Measurements from ENCODE around the gene HINT1. TPM values are rescaled to one million over a fixed set of nuclear protein-coding genes. Genes with fewer than 3 reads are reported as not detected.
A peak's percentile ranks its signal among the peaks of the same experiment; 100 is the strongest.
"Not testable (repeated sequence)": the region's sequence is repeated elsewhere in the genome, so short reads cannot be mapped to it uniquely, and the experiment has no call there.

HINT1 gene
- total RNA-seq, 1 donor from 2014 or later: 121 TPM

DNA sequence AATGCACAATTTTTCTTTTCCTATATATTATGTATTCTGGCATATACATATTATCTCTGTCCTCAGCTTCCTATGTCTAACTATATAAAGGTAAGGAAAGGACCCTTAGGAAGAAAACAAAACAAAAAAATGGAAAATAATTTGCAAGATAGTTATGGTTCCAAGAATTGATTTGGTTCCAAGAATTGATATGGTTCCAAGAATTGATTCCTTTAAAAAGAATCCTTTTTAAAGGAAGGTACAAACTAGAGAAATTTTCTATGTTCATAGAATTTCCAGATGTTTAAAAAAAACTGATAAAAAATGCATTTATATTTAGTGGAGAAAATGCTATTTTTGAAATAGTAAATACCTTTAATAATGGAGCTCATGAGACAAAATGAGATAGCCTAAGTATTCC is 17.8 kb upstream of the HINT1 start:
- ATAC-seq (no peak), DNase-seq (ENCODE audit: low spot score) (no peak)
- intact Hi-C loops (cut with DNase I): no loop called here

GRCh38 chr5:131180407-131180806 is 15.4 kb upstream of the HINT1 start:
- DNase-seq (ENCODE audit: low spot score) (no peak), ATAC-seq (no peak)
- intact Hi-C loops (cut with DNase I): no loop called here

DNA sequence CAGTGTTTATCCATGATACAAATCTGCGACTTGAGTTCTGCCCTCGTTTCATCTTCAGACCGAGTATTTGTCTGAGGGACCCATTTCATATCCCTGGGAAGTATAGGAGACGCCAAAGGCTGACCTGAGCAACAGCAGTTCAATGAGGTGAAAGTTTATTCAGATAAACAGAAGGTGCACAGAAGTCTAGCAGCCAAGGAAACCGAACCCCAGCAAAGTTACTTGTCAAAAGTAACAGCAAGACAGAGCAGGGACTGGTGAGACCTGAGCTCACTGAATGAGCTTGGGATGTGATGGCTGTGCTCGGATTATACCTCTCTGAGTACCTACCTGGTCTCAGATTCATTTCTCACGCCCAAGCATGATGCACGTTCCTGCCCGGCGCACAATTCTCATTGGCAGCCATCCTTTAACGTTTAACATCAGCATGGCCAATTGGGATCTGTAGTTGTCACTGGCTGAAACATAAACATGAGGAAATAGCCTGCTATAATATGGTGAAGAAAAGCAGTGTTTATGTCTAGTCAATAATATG is 6.3 kb upstream of the HINT1 start:
- intact Hi-C loops (cut with DNase I): no loop called here

DNA sequence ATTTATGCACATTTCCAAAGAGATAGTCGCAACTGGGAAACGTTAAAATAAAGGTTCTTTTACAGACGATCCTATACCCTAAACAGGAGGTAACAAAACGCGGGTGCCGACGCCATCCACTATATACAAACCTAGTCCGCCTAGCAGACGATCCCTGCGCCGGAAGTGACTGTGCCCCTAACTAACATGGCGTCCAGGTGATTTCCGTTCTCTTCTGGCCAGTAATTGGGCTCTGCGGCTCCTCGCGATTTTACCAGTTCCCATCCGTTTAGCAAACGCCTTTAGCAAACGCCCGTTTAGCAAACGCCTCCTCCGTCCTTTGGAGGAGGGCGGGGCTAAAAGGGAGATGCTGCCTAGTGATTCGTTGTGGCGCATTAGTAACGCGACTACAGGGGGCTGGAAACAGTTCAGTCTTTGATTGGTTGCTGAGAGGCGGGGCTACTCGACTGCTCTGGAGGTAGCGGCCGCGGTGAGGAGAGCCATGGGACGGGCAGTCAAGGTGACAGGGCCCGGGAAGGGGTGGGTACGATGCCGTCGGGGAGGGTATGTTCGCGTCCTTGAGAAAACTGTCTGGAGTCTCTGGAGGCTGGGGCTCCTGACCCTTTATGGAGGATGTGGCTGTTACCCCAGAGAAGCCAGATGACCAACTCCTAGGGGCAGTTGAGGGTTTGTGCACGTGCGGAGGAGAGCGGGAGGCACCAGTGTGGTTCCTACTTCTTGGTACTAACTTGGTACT is 5.7 kb upstream of the HINT1 start, which contains the start of gene LYRM7:
Gene LYRM7, plus strand, starts transcription at position 405 of the 736 bp plus-strand sequence. Its CDS starts 77 bp downstream, at position 482.
- DNase-seq (ENCODE audit: low spot score): peak; percentile 95
- ATAC-seq: peak; percentile 100
- intact Hi-C loops (cut with DNase I): no loop called here

More for the DNA sequence above, 6.3 kb upstream of the HINT1 start:
- no peak for DNase-seq (ENCODE audit: low spot score)
- no peak for ATAC-seq

GRCh38 chr5:131169810-131170539 is 4.9 kb upstream of the HINT1 start:
- ATAC-seq: no peak
- intact Hi-C loops (cut with DNase I): no loop called here
- no peak for DNase-seq (ENCODE audit: low spot score)

DNA sequence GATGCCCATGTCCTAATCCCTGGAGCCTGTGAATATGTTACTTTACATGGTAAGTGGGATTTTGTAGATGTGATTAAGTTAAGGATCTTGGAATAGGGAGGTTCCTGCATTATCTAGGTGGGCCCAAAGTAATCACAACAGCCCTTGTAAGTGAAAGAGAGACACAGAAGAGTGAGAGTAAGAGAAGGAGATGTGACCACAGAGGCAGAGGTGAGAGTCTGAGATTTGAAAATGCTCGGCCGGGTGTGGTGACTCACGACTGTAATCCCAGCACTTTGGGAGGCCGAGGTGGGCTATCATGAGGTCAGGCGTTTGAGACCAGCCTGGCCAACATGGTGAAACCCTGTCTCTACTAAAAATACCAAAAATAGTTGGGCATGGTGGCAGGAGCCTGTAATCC is 2.6 kb upstream of the HINT1 start:
- DNase-seq (ENCODE audit: low spot score) (no peak), ATAC-seq (no peak)
- intact Hi-C loops (cut with DNase I): no loop called here

GRCh38 chr5:131164191-131165118 is 601 bp downstream of the HINT1 start:
- ATAC-seq: peak; percentile 67

DNA sequence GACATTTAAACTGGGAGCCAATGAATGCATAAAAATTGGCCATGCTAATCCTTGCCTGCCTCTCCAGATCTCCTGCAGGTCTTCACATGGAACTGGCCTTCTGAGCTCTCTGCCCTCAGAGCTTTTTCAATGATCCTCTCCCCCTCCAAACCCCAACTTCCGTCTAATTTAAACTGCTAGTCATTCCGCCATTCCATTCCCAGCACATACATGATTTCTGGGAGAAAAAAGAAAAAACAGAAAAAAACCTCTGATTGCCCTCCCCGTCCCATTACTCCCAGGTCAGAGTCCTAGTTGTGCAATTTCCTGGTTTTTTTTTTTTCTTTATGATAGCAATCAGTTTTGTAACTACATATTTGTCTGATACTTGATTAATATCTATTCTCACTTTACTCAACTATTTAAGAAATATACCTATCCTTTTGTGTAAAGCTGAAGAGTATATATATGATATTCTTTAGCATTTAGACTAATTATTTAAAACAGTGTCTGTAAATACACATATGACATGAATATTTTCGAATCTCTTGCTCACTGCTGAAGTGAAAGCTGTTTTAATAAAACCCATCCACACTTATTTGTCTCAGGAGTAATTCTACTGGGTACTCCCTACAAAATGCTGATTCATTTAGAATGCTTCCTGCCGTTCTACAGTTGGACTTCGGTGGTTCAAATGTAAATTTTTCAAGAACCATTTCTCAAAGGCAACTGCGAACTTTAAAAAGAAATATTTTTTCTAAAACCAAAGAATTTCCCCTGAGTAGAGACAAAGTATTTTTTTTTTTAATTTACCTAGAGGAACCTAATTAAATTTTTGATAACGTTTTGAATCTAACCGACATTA is 1.6 kb downstream of the HINT1 start:
- DNase-seq (ENCODE audit: low spot score) (no peak), ATAC-seq (no peak)
- intact Hi-C loops (cut with DNase I): no loop called here

More at GRCh38 chr5:131164191-131165118, 601 bp downstream of the HINT1 start:
- peak; percentile 78 for DNase-seq (ENCODE audit: low spot score)
- intact Hi-C loops (cut with DNase I): no loop called here

DNA sequence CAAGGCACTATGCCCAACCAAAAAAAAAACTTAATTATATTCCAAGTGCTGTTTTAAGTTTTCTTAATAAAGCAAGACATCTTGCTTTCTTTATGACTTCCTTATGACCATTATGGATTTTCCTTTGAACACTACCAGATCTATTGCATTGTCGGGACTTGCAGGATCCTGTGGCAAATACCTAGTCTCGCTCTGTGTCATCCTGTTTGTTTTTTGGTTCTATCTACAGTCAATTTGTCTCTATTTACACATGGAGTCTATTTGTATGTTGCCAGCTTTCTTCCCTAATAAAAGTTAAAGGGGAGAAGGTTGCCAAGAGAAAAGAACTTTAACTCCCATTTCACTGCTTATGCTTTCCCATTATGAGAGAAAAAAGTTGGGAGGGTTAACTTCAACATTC is 4.9 kb downstream of the HINT1 start:
- ATAC-seq (no peak), DNase-seq (ENCODE audit: low spot score) (no peak)
- intact Hi-C loops (cut with DNase I): no loop called here

DNA sequence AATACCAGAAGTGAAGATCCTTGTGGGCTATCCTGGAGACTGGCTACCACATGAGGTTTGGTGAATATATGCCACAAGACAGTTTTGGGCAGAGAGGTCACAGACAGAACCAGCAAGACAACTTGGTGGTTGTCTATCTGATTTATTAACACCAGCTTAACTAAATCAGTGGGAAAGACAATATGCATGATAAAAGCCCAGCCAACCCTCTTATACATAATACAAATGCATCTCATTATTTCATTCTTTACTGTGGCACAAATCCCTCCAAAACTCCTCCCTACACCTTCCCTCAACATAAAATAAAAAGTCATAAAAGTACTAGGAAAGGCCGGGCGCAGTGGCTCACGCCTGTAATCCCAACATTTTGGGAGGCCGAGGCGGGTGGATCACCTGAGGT is 8.1 kb downstream of the HINT1 start:
- DNase-seq (ENCODE audit: low spot score) (no peak), ATAC-seq (no peak)
- intact Hi-C loops (cut with DNase I): no loop called here

DNA sequence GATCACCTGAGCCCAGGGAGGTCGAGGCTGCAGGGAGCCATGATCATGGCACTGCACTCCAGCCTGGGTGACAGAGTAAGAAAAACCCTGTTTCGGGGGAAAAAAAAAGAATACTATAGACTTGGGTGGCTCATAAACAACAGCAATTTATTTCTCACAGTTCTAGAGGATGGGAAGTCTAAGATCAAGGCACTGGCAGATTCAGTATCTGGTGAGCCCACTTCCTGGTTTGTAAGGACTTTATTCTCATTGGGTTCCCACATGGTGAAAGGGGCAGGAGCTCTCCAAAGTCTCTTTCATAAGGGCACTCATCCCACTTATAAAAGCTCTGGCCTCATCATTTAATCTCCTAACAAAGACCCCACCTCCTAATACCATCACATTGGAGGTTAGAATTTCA is 8.7 kb downstream of the HINT1 start:
- ATAC-seq: no peak
- intact Hi-C loops (cut with DNase I): no loop called here
- DNase-seq (ENCODE audit: low spot score): no peak

DNA sequence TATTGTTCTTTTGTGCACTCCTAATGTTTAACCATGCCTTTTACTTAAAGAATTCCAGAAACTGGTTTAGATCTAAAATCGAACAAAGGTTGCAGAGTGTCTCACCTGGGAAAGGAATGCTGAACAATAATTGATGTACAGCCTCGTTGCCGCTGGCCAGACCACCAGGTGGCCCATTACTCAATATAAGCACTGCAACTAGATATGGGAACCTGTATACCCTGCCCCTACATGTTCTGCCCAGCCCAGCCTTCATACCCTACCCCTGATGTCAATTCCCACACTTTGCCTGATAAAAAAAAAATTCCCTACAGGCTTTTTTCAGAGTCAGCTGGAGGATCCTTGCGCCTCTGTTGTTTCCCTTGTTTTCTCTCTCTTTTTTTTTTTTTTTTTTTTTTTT is 13.8 kb downstream of the HINT1 start:
- ATAC-seq (no peak), DNase-seq (ENCODE audit: low spot score) (no peak)
- intact Hi-C loops (cut with DNase I): no loop called here

GRCh38 chr5:131150408-131150807 is 14.6 kb downstream of the HINT1 start:
- ATAC-seq (no peak), DNase-seq (ENCODE audit: low spot score) (no peak)
- intact Hi-C loops (cut with DNase I): no loop called here

DNA sequence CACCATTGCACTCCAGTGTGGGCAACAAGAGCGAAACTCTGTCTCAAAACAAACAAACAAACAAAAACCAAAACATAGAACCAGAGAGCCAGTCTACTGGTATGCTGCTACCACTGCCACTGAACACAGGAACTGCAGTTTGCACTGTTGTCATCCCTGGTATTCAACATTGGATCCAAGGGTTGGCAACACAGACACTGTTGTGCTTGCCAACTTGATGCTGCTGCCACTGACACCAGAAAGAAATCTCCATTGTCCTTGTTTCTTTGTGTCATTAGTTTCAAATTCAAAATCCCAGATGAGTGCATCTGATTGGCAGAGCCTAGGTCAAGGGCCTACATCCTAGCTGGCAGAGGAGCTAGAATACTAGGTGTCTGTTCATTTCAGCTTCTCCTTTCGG is 16.2 kb downstream of the HINT1 start:
- intact Hi-C loops (cut with DNase I): no loop called here

GRCh38 chr5:131147258-131147657 is 17.8 kb downstream of the HINT1 start:
- ATAC-seq (no peak), DNase-seq (ENCODE audit: low spot score) (no peak)
- intact Hi-C loops (cut with DNase I): no loop called here

More for the DNA sequence above, 16.2 kb downstream of the HINT1 start:
- DNase-seq (ENCODE audit: low spot score): no peak
- ATAC-seq: no peak

GRCh38 chr5:131142970-131143617 is 22.0 kb downstream of the HINT1 start:
- ATAC-seq (no peak), DNase-seq (ENCODE audit: low spot score) (no peak)
- intact Hi-C loops (cut with DNase I): no loop called here

DNA sequence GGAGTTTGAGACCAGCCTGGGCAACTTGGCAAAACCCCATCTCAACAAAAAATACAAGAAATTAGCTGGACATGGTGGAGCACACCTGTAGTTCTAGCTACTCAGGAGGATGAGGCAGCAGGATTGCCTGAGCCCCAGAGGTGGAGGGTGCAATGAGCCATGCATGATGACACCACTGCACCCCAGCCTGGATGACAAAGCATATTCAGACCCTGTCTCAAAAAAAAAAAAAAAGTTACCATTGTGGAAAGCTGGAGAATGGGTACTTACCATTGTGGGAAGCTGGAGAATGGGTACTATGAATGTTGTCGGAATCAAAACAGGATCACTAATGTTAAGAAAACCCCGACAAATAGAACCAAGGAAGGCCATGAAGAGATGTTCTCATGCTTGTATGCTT is 25.7 kb downstream of the HINT1 start:
- no peak for ATAC-seq
- intact Hi-C loops (cut with DNase I): no loop called here
- no peak for DNase-seq (ENCODE audit: low spot score)

- ATAC-seq; DNase-seq (ENCODE audit: low spot score); intact Hi-C loops (cut with DNase I): not testable (repeated sequence)
Measured at GRCh38 chr5:131138406-131138805, 26.6 kb downstream of the HINT1 start.

All from sciatic nerve (tissue), 2 donors.